Neural cell (in vitro differentiated cells): ENCODE measurements around the gene OLIG1.

ENCODE experiments used
- CTCF ChIP-seq: fragments of 450-650 bp; IDR thresholded peaks from 2 replicates; pipeline ENCODE4 v1.5.1; 2014; ENCODE audit warnings: antibody characterized with exemption, mild to moderate bottlenecking, moderate library complexity; ENCODE audit not compliant: poor library complexity, severe bottlenecking
- EP300 ChIP-seq: fragments of 450-650 bp; conservative IDR thresholded peaks from 2 replicates; pipeline ENCODE4 v1.6.1; 2014; ENCODE audit warnings: antibody characterized with exemption, mild to moderate bottlenecking, moderate library complexity; ENCODE audit not compliant: poor library complexity, severe bottlenecking
- EZH2 ChIP-seq: fragments of 200-600, 300-800 bp; shearing (Covaris generic), sonication (generic); IDR thresholded peaks from 2 replicates; pipeline ENCODE4 v1.6.1; 2014; ENCODE audit warnings: antibody characterized with exemption, low read length, borderline replicate concordance, mild to moderate bottlenecking; ENCODE audit not compliant: insufficient read depth, poor library complexity, severe bottlenecking
- MXI1 ChIP-seq: fragments of 450-650 bp; conservative IDR thresholded peaks from 2 replicates; pipeline ENCODE4 v1.6.1; 2014; ENCODE audit warnings: antibody characterized with exemption, mild to moderate bottlenecking; ENCODE audit not compliant: poor library complexity, severe bottlenecking
- POLR2AphosphoS5 ChIP-seq: IDR thresholded peaks from 2 replicates; pipeline ENCODE4 v1.6.1; 2012
- RAD21 ChIP-seq: fragments of 450-650 bp; conservative IDR thresholded peaks from 2 replicates; pipeline ENCODE4 v1.6.1; 2014; ENCODE audit warnings: antibody characterized with exemption, mild to moderate bottlenecking, moderate library complexity
- REST ChIP-seq: IDR thresholded peaks from 2 replicates; pipeline ENCODE4 v1.6.1; 2012; ENCODE audit warnings: borderline replicate concordance
- SMC3 ChIP-seq: fragments of 450-650 bp; conservative IDR thresholded peaks from 2 replicates; pipeline ENCODE4 v1.6.1; 2014; ENCODE audit warnings: antibody characterized with exemption, mild to moderate bottlenecking, moderate library complexity; ENCODE audit not compliant: poor library complexity
- TAF1 ChIP-seq: IDR thresholded peaks from 2 replicates; pipeline ENCODE4 v1.6.1; 2012; ENCODE audit warnings: low read depth

- TF ChIP-seq POLR2AphosphoS5 (no peak), CTCF (no peak), TAF1 (no peak), EZH2 (no peak), EP300 (no peak), RAD21 (no peak), REST (no peak), SMC3 (no peak), MXI1 (no peak)
Observed at GRCh38 chr21:33064623-33065390, 5.1 kb upstream of the OLIG1 start.
